ENCODE measurements around the gene ZNF501.

DNA sequence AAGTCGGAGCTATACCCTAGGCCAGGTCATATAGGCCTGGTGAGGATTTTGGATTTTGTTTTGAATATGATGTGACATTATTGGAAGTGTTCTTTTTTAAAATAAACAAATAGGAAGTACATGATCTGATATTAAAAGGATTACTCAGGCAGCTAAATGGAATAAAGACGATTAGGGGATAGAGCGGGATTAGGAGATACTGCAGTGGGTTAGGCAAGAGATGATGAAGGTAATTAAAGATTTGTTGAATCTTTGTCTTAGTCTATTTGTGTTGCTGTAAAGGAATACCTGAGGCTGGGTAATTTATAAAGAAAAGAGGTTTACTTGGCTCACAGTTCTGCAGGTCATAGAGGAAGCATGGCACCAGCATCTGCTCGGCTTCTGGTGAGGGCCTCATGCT, 53.5 kb downstream of the ZNF501 start:
- TF ChIP-seq EZH2 (IDR thresholded peaks at IDR 0.05; ENCODE audit: insufficient read depth, low read length) (no peak), CTCF (IDR thresholded peaks at IDR 0.05; ENCODE audit: insufficient read depth, low read depth, low read length) (no peak)
